Progenitor cell of endocrine pancreas (in vitro differentiated cells): Measurements from ENCODE around the gene SLC25A13. TPM values are rescaled to one million over a fixed set of nuclear protein-coding genes. Genes with fewer than 3 reads are reported as not detected.

Source experiments
- DNase-seq: peaks from one replicate; pipeline ENCODE4 v3.0.0; 2021; ENCODE audit warnings: low spot score; ENCODE audit not compliant: unreplicated experiment
- H3K27ac Mint-ChIP-seq: 2 replicates; pipeline ENCODE4 v1.8.0; 2021; ENCODE audit warnings: mild to moderate bottlenecking, moderate library complexity, mixed read lengths
- H3K27me3 Mint-ChIP-seq: 2 replicates; pipeline ENCODE4 v1.8.0; 2021; ENCODE audit warnings: mixed read lengths
- H3K36me3 Mint-ChIP-seq: 2 replicates; pipeline ENCODE4 v1.8.0; 2022; ENCODE audit warnings: mixed read lengths; ENCODE audit not compliant: insufficient read depth
- H3K4me1 Mint-ChIP-seq: 2 replicates; pipeline ENCODE4 v1.8.0; 2021; ENCODE audit warnings: low read depth, mixed read lengths
- H3K4me3 Mint-ChIP-seq: 2 replicates; pipeline ENCODE4 v1.8.0; 2021; ENCODE audit warnings: low read depth, mild to moderate bottlenecking, moderate library complexity, mixed read lengths
- H3K9me3 Mint-ChIP-seq: 2 replicates; pipeline ENCODE4 v1.8.0; 2021; ENCODE audit warnings: low read depth, mixed read lengths
- CTCF ChIP-seq: fragments of 200-600 bp; sonication (generic); IDR thresholded peaks from one replicate; pipeline ENCODE4 v1.5.0; 2021; ENCODE audit warnings: antibody characterized with exemption, mild to moderate bottlenecking; ENCODE audit not compliant: unreplicated experiment
- total RNA-seq: library from RNA; stranded (reverse); gene quantifications from 2 replicates; pipeline ENCODE4 v1.2.1, GENCODE V29; 2021

The SLC25A13 gene
- total RNA-seq, 1 donor from 2014 or later = 54.0 TPM

DNA sequence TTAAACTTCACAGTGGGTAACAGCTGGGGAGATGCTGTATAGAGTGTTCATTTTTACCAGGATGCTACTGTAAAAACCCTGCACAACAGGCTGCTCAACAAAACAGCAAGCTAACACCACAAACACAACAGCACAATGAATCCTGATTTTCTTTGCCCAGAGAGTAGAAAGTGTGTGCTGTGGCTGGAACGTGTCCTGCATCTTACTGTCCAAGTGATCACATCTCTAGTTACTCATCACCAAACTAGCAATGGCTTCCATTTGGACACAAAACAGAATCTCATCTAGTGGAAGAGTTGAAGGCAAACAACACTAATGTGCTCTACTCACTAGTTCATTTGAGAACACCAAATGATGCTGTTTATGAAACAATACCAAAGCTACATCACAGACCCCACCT, 121.2 kb downstream of the SLC25A13 start:
- TF ChIP-seq CTCF = no peak
- no peaks in the 10 kb centered on the region for H3K9me3 Mint-ChIP-seq
- no peak overlapping the region for H3K27ac Mint-ChIP-seq

GRCh38 chr7:96199421-96199820, 122.5 kb downstream of the SLC25A13 start:
- no peak for DNase-seq
- no peak overlapping the region for H3K4me3 Mint-ChIP-seq
- H3K36me3 Mint-ChIP-seq = no peaks in the 10 kb centered on the region
- no peak for TF ChIP-seq CTCF
- H3K4me1 Mint-ChIP-seq = no peaks in the 10 kb centered on the region
- H3K27me3 Mint-ChIP-seq = no peaks in the 10 kb centered on the region
- H3K27ac Mint-ChIP-seq = no peak overlapping the region
- H3K9me3 Mint-ChIP-seq = no peaks in the 10 kb centered on the region

More for the DNA sequence above, 121.2 kb downstream of the SLC25A13 start:
- Mint-ChIP-seq H3K36me3 (no peaks in the 10 kb centered on the region), H3K27me3 (no peaks in the 10 kb centered on the region), H3K4me1 (no peaks in the 10 kb centered on the region), H3K4me3 (no peak overlapping the region)
- DNase-seq = no peak

GRCh38 chr7:96198047-96198636, 123.8 kb downstream of the SLC25A13 start:
- no peak for DNase-seq
- no peaks in the 10 kb centered on the region for H3K9me3 Mint-ChIP-seq
- H3K4me3 Mint-ChIP-seq = no peak overlapping the region
- no peaks in the 10 kb centered on the region for H3K4me1 Mint-ChIP-seq
- no peak for TF ChIP-seq CTCF
- peak overlapping the region; percentile 12 for H3K27ac Mint-ChIP-seq
- H3K27me3 Mint-ChIP-seq = no peaks in the 10 kb centered on the region
- peaks cover 1% of the 10 kb centered on the region for H3K36me3 Mint-ChIP-seq

GRCh38 chr7:96196676-96197075, 125.2 kb downstream of the SLC25A13 start:
- H3K27ac Mint-ChIP-seq = no peak overlapping the region
- peaks cover 4% of the 10 kb centered on the region for H3K36me3 Mint-ChIP-seq
- no peaks in the 10 kb centered on the region for H3K4me1 Mint-ChIP-seq
- TF ChIP-seq CTCF = no peak
- H3K27me3 Mint-ChIP-seq = no peaks in the 10 kb centered on the region
- H3K4me3 Mint-ChIP-seq = no peak overlapping the region
- DNase-seq = no peak
- H3K9me3 Mint-ChIP-seq = no peaks in the 10 kb centered on the region

- Mint-ChIP-seq H3K4me1 (no peaks in the 10 kb centered on the region), H3K9me3 (no peaks in the 10 kb centered on the region)
These were observed 132.6 kb downstream of the SLC25A13 start for GRCh38 chr7:96189129-96189820.

More at GRCh38 chr7:96189129-96189820, 132.6 kb downstream of the SLC25A13 start:
- TF ChIP-seq CTCF = no peak
- H3K27me3 Mint-ChIP-seq = no peaks in the 10 kb centered on the region
- no peak for DNase-seq
- H3K36me3 Mint-ChIP-seq = peaks cover 21% of the 10 kb centered on the region
- H3K4me3 Mint-ChIP-seq = no peak overlapping the region
- H3K27ac Mint-ChIP-seq = no peak overlapping the region
